ENCODE data around the gene CDK16. TPM values are rescaled to one million over a fixed set of nuclear protein-coding genes. Genes with fewer than 3 reads are reported as not detected.

The CDK16 gene
- total RNA-seq, 3 donors from 2014 or later, result 81.9 to 111 (median 109) TPM

DNA sequence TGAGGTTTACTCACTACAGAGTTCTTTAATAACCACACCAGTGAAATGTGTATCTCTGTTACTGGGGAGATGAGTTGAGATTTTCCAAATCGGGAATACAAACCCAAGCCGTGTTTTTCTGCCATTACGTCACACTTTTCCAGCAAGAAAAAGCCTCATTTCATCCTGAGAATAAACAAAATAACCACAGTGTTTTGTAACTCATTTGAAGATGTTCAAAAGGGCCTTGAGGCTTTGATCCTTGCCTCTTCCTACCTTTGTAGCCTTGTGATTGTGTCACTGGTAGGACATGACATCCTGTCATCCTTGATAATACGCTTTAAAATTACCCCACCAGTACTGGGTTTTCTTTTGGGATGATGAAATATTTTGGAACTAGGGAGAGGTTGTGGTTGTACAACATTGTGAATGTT, 17.2 kb downstream of the CDK16 start:
- DNase-seq, result no peak
- Histone ChIP-seq H3K9me3 (no peaks in the 10 kb centered on the region), H3K36me3 (ENCODE audit: low read depth) (no peaks in the 10 kb centered on the region), H3K4me1 (ENCODE audit: low read depth) (no peaks in the 10 kb centered on the region), H3K4me3 (no peak overlapping the region)
- intact Hi-C loops (cut with DNase I, micrococcal nuclease), result no loop called here
- TF ChIP-seq, protein P1, sequence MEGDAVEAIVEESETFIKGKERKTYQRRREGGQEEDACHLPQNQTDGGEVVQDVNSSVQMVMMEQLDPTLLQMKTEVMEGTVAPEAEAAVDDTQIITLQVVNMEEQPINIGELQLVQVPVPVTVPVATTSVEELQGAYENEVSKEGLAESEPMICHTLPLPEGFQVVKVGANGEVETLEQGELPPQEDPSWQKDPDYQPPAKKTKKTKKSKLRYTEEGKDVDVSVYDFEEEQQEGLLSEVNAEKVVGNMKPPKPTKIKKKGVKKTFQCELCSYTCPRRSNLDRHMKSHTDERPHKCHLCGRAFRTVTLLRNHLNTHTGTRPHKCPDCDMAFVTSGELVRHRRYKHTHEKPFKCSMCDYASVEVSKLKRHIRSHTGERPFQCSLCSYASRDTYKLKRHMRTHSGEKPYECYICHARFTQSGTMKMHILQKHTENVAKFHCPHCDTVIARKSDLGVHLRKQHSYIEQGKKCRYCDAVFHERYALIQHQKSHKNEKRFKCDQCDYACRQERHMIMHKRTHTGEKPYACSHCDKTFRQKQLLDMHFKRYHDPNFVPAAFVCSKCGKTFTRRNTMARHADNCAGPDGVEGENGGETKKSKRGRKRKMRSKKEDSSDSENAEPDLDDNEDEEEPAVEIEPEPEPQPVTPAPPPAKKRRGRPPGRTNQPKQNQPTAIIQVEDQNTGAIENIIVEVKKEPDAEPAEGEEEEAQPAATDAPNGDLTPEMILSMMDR (IDR thresholded peaks at IDR 0.05), result no peak
- ATAC-seq, result no peak

DNA sequence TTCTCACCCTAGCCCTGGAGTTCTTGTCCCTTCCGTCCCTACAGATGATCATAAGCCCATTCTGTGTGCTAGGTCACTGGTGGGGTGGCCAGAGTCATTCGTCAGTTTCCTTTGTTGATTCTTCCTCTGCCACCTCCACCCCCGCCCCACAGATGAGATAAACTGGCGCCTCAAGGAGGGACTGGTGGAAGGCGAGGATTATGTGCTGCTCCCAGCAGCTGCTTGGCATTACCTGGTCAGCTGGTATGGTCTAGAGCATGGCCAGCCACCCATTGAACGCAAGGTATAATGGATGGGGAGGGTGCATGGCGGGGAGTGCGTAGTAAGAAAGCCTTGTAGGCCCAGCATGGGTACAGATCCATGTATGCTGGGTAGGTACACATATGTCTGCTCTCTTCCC, 20.7 kb downstream of the CDK16 start:
- ATAC-seq (peak; percentile 13), DNase-seq (no peak)
- no peaks in the 10 kb centered on the region for H3K36me3 ChIP-seq (ENCODE audit: low read depth)
- TF ChIP-seq, protein P1 (IDR thresholded peaks at IDR 0.05), result no peak
- intact Hi-C loops (cut with DNase I, micrococcal nuclease), result no loop called here
- no peaks in the 10 kb centered on the region for H3K9me3 ChIP-seq
- H3K4me3 ChIP-seq, result no peak overlapping the region
- no peaks in the 10 kb centered on the region for H3K4me1 ChIP-seq (ENCODE audit: low read depth)

DNA sequence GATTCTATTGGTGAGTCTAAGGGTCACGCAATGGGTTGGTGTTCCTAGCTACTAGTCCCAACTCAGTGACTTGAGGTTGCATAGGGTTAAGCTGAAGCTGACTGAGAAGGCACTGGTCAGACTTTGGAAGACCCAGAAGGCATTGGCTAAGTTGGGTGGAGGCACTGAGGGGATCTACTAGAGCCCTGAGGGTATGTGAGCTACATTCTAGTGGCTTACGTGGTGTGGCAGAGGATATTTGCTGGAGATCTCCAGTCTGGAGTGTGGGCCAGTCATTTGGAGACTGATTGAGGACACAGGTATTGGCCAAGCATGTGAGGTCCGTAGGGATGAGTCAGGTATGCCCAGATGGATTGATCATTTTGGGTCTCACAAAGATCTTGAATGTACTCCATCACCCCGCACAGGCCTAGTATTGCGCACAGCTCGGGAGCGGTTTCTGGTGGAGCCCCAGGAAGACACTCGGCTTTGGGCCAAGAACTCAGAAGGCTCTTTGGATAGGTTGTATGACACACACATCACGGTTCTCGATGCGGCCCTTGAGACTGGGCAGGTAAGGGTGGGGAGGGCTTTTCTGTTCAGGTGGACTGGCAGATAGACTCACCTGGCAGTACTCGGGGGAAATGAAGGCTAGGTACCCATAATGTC, 21.5 kb downstream of the CDK16 start:
- ATAC-seq (no peak), DNase-seq (no peak)
- TF ChIP-seq, protein P1 (IDR thresholded peaks at IDR 0.05), result no peak
- no peaks in the 10 kb centered on the region for H3K9me3 ChIP-seq
- H3K36me3 ChIP-seq (ENCODE audit: low read depth), result no peaks in the 10 kb centered on the region
- no peak overlapping the region for H3K4me3 ChIP-seq
- no peaks in the 10 kb centered on the region for H3K4me1 ChIP-seq (ENCODE audit: low read depth)
- intact Hi-C loops (cut with DNase I, micrococcal nuclease), result no loop called here

DNA sequence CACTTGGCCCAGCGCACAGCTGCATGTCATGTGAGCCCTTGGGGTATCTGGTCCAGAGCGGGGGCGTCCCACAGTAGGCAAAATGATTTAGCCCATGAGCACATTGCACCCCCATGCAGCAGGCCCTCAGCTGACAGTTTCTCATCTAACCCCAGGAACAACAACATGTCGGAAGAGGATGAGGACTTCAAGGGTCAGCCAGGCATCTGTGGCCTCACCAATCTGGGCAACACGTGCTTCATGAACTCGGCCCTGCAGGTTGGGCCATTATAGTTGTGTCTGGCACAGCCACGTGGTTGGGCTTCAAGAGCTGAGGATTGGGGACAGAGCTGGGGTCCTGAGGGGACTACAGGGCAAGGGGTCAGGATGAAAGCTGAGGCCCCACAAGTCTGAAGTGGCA, 22.1 kb downstream of the CDK16 start:
- no peaks in the 10 kb centered on the region for H3K9me3 ChIP-seq
- no peaks in the 10 kb centered on the region for H3K4me1 ChIP-seq (ENCODE audit: low read depth)
- no peak overlapping the region for H3K4me3 ChIP-seq
- no peaks in the 10 kb centered on the region for H3K36me3 ChIP-seq (ENCODE audit: low read depth)
- DNase-seq (no peak), ATAC-seq (no peak)
- TF ChIP-seq, protein P1 (IDR thresholded peaks at IDR 0.05), result no peak
- intact Hi-C loops (cut with DNase I, micrococcal nuclease), result no loop called here

DNA sequence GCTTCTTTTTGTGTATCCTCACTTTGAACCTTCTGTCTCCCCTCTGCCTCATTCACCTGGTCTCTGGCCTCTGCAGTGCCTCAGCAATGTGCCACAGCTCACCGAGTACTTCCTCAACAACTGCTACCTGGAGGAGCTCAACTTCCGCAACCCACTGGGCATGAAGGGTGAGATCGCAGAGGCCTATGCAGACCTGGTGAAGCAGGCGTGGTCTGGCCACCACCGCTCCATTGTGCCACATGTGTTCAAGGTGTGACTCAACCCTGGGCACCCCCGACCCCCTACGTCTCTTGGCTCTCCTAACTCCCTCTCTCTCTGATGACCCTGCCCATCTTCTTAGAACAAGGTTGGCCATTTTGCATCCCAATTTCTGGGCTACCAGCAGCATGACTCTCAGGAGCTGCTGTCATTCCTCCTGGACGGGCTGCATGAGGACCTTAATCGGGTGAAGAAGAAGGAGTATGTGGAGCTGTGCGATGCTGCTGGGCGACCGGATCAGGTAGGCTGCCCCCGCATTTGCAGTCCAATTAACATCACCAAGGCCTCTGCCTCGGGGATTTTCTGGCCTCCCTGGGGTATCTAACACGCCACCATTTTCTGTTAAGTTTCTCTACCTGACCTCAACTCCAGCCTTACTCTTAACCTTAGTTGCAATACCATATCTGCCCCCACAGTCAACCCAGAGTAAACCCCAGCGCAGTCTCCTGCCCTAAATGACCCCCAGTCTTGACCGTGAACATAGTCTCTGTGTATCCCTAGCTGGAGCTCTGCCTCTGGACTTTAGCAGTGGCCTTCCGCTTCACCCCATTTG, 22.9 kb downstream of the CDK16 start:
- no peaks in the 10 kb centered on the region for H3K36me3 ChIP-seq (ENCODE audit: low read depth)
- no peaks in the 10 kb centered on the region for H3K9me3 ChIP-seq
- ATAC-seq (no peak), DNase-seq (no peak)
- intact Hi-C loops (cut with DNase I, micrococcal nuclease), result no loop called here
- H3K4me3 ChIP-seq, result no peak overlapping the region
- no peaks in the 10 kb centered on the region for H3K4me1 ChIP-seq (ENCODE audit: low read depth)
- TF ChIP-seq, protein P1 (IDR thresholded peaks at IDR 0.05), result no peak
